Activated CD4-positive, alpha-beta T cell treated with anti-CD3 and anti-CD28 coated beads, Interleukin-2, amount 50 U/mL, for 4 hours (primary cell): ENCODE data around the gene PDCD2.
A peak's percentile ranks its signal among the peaks of the same experiment; 100 is the strongest.
"Not testable (repeated sequence)": the region's sequence is repeated elsewhere in the genome, so short reads cannot be mapped to it uniquely, and the experiment has no call there.

Experiments used
- DNase-seq, 2 experiments: peaks; one replicate each; pipeline ENCODE4 v3.0.0-alpha.2; 2020

The PDCD2 gene

DNA sequence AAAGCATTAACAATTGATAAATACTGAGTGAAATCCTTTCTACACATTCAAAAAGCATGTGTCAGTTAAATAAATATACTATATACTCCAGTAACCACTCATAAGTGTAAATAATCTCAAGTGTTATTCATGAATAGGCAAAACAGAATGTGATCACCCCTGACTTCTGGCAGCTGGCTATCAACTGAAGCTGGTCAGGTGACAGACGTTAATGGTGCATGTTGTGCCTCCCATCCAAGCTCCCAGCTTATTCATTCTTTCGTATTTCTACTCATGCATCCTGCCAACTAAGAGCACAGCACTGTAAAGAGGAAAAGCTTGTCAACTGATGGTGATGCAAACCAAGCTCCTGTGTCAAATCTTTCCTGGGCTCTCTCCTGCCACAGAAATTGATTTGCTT is 39.0 kb downstream of the PDCD2 start:
- no peak for DNase-seq

DNA sequence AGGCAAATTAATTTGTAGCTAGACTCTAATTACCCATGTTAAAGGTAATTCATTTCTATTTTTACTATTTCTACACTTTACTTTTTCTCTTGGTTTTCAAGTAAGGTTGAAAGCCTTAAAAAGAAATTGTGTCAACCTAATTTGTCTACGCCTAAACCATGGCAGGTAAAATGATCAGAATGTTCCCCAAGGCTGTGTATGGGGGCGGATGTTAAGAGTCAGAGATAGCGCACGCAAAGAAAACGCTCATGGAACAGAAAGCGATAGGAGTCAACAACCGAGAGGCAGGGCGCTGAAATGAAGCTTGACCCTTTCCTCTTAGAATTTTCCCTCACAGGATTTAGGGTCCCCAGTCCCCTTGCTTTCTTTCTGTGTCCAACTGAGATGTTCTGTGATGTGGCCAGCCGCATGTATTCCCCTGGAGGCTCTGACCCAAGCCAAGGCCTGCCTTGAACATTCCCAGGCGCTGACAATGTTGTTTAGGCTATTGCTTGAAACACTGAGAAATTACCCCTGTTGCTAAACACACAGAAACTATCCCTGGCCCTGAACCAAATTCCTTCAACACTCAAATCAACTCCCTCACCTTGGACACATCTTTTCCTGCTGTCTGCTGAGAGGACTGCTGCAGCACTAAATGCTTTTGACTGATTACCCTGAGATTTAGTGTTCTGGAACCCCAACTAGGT is 42.3 kb downstream of the PDCD2 start:
- no peak for DNase-seq

DNA sequence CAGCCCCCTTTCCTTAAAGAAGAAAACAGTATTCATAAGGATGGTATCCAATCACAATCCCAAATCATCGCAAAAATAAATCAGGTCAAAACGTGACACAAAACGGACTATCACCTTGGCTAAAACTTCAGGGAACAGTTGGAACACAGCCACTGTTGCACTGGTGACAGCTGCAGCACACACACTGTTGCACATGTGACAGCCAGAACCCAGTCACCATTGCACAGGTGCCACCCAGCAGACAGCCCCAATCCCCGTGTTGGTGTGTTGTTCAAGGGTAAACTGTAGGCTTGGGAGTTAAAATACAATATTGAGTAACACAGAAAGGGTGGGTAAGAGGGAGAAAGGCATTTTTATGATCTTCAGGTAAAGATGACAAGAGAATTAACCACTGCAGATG is 47.1 kb downstream of the PDCD2 start:
- no peak for DNase-seq

DNA sequence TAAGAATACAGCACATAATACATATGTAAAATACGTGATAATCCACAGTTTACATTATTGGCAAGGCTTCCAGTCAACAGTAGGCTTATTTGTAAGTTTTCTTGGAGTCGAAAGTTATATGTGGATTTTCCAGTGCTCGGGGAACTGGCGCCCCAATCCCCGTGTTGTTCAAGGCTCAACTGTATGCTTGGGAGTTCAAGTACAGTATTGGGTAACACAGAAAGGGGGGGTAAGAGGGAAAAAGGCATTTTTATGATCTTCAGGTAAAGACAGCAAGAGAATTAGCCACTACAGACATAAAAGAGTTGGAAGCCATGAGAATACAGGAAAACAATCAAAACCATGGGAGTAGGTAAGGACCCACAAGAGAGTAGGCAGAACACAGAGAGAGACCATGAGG is 47.8 kb downstream of the PDCD2 start:
- no peak for DNase-seq

DNA sequence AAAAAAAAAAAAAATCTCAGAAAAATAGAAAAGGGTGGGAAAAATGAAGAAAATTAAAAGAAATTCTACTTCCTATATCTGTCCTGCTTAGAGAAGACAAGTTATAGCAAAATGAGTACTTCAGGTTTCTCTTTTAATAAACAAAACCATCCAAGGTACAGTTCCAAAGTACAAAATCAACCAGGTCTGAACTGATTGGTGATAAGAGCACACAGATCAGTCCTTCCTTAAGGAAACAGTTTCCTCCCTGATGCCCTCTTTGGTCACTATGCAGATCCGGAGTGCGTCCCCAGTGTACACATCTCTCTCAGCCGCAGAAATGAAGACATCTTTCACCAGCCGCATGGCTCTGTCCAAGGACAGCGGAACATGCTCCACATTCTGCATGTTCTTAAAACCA is 49.4 kb downstream of the PDCD2 start:
- no peak for DNase-seq

DNA sequence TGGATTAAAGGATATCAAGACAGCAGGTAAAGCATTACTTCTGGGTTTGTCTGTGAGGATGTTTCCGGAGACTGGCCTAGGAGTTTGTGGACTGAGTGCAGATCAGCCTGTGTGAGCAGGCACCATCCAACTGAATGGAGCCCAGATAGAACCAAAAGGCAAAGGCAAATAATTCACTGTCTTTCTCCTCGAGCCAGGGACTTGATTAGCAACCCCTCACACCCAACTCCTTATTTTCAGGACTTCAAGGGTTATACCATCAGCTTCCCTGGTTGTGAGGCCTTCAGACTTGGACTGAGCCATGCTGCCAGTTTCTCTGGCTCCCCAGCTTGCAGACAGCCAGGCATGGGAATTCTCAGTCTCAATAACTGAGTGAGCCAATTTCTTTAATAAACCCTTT is 50.6 kb downstream of the PDCD2 start:
- no peak for DNase-seq

DNA sequence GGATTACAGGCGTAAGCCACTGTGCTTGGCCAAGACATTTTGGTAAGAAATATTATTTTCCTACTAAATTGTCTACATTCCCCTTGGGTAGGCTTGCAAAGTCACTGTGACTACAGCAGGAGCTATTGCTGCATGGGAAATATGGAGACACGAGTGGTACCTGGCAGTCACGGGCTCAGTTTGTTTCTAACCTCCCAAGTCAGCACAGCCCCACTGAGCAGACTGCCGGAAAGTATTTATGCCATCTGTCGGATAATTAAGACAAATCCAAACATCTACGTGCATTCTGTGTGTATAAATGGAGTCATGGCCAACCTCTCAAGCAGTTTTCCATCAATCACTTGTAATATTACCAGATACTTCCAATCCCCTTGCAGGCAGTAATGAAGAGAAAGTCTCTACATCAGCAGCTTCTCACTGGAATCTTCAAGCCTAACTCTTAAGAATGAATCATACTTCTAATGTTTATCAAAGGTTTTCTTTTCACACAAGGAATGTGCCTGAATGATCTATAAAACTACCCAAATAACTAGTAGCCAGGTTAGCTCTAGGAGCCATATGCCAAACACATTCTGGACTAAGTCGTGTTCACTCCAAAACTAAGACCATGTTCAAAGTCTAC is 51.5 kb downstream of the PDCD2 start:
- DNase-seq: no peak

DNA sequence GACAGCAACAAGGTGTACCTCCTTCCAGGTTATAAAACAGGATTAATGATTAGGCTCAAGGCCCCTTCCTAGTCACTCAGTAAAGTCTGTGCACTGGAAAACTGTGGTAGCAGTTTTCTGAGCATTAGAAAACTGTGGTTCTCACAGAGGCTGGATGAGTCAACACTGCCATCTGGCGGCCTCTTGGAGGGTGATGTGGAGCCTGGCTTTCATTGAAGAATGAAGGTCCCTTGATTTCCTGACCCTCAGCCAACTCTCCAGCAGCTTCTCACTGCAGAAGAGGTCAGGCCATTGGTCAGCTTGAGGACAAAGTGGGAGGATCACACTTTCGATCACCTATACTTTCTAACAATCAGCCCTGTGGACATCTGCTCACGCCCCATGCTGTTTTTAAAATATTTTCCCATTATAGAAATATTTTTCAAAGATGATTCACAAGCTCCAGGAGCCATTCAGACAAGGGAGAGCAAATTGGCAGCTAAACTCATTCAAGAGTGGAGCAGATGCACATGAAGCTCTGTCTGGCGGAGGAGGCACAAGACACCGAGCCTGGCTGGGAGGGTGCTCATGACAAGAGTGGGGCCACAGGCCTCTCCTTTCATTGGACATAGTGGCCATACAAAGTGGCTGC is 54.5 kb downstream of the PDCD2 start:
- peak; percentile 58 to 62 for DNase-seq

DNA sequence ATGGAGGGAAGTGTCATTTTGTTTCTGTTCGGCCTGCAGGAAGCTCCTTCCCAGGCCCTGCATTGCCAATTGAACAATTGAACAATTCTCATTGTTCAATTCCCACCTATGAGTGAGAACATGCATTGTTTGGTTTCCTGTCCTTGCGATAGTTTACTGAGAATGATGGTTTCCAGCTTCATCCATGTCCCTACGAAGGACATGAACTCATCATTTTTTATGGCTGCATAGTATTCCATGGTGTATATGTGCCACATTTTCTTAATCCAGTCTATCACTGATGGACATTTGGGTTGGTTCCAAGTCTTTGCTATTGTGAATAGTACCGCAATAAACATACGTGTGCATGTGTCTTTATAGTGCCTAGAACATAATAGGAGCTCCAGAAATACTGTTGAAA is 56.4 kb downstream of the PDCD2 start:
- not testable (repeated sequence) for DNase-seq

DNA sequence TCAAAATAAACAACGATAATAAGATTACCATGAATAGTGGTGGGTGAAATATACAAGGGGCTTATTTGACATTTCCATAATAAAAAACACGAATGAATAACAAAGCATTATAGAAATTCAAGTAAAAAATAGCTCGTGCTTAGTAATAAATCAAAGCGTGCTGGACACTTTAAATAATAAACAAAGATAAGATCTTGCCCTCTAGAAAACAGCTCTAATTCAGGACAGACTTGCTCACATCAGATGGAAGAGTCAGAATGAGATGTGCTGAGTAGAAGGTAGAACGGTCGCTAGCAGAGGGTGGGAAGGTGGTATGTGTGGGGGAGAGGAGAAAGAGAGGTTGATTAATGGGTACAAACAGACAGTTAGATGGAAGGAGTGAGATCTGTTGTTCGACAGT is 58.6 kb downstream of the PDCD2 start:
- no peak for DNase-seq
